ENCODE results near the gene TMSB15C.
A peak's percentile ranks its signal among the peaks of the same experiment; 100 is the strongest.
"Not testable (repeated sequence)": the region's sequence is repeated elsewhere in the genome, so short reads cannot be mapped to it uniquely, and the experiment has no call there.

Gene TMSB15C

DNA sequence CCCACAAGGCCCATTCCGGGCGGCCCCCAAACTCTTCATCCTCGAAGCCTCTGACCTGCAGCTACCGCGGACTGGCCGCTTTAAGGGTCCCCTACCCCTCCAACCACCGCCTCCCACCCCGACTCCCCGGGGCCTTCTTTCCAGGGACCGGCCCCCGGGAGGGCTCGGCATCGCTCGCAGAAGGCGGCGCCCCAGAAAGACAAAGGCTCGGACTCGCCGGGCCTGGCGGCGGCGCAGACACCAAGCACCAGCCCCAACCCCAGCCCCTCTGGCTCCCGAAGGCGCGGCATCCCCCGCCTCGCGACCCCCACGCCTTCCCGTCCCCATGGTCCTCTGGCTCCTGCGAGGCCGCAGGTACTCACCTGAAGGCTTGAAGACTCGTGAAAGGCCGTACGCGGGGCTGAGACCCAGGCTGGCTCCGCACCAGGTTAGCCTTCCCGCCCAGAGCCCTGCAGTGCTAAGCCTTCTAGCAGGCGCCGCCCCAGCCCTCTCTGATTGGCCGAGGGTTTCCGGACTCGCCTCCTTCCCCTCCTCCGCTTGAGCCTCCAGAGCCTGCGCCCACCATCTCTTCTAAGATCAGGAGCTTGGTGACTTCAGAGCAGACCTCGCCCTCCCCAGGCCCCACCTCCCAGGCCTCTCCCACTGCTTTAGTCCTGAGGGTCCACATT is at the start of gene TMSB15C:
TSS of gene TMSB15C (minus strand) at position 459 of the 668 bp plus-strand sequence.
- not testable (repeated sequence) for H3K4me1 Mint-ChIP-seq, H3K4me3 Mint-ChIP-seq, DNase-seq, H3K27me3 Mint-ChIP-seq, H3K27ac Mint-ChIP-seq, H3K36me3 Mint-ChIP-seq, H3K9me3 Mint-ChIP-seq
- ATAC-seq (replicated peaks): peak; percentile 99

DNA sequence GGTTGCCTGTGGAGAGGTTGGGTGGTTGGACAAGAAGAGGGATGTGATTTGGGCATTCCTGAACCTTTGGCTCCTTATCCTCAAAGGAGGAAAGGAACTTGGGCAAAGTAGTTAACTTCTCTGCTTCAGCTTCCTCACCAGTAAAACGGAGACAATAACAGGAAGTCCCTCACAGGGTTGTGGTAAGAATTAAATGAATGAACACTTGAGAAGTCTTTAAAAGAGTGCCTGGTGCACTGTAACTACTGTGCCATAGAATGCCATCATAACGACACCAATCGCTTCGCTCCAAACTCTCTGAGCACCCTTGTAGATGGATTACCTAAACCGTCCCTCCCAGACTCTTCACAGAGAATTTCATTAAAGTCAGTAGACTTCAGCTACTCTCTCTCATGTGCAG is 46.8 kb upstream of the TMSB15C start:
- H3K27ac Mint-ChIP-seq: peak overlapping the region; percentile 90
- peaks cover 22 to 43% of the 10 kb centered on the region in 2 donors for H3K4me1 Mint-ChIP-seq
- peaks cover 4 to 5% of the 10 kb centered on the region in 2 donors for H3K36me3 Mint-ChIP-seq
- ATAC-seq (replicated peaks) (peak; percentile 84 to 94), DNase-seq (no peak)
- no peaks in the 10 kb centered on the region for H3K9me3 Mint-ChIP-seq
- no peak overlapping the region for H3K4me3 Mint-ChIP-seq
- H3K27me3 Mint-ChIP-seq: no peaks in the 10 kb centered on the region

DNA sequence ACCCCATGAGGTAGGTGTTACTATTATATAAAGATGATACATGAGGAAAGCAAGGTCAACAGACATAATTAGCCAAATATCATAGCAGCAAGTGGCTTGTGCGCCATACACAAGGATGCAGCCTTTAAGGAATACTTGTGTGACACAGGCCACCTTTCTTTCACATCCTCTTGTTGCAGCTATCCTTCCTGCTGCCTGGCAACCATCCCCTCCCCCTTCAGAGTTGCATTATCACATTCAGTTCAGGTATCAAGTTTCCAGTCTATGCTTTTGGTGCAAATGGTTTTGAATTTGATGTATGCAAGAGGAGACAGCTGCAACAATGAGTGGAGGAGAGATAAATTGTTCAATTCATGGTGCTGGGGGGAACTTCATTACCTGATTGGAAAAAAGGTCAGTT is 42.7 kb upstream of the TMSB15C start:
- no peak for ATAC-seq (replicated peaks)
- no peaks in the 10 kb centered on the region for H3K27me3 Mint-ChIP-seq
- no peak overlapping the region for H3K4me3 Mint-ChIP-seq
- H3K27ac Mint-ChIP-seq: no peak overlapping the region
- DNase-seq: no peak
- no peaks in the 10 kb centered on the region for H3K36me3 Mint-ChIP-seq
- no peaks in the 10 kb centered on the region for H3K9me3 Mint-ChIP-seq
- peaks cover 19 to 46% of the 10 kb centered on the region in 2 donors for H3K4me1 Mint-ChIP-seq

DNA sequence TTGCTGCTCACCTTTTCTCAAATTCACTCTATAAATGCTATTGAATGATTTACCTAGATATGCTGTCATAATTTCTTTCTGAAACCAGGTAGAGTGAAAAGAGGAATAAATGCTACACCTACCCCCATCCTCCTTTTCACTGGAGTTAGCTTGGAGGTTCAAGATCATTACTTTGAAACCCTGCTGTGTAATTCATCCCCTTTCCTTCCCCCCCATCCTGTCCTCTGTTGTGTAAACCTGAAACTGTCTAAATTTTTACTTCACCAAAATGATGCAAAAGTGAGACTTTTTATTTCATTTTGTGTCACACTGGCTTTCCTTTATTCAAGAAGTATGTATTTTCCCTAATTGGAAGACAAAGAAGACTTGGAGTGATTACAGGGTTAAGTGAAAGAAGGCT is 41.7 kb upstream of the TMSB15C start:
- Mint-ChIP-seq H3K27ac (no peak overlapping the region), H3K4me3 (no peak overlapping the region), H3K9me3 (no peaks in the 10 kb centered on the region), H3K27me3 (no peaks in the 10 kb centered on the region), H3K36me3 (no peaks in the 10 kb centered on the region), H3K4me1 (peaks cover 13 to 37% of the 10 kb centered on the region in 2 donors)
- ATAC-seq (replicated peaks) (peak in 1 of 2 donors; percentile 41), DNase-seq (no peak)

DNA sequence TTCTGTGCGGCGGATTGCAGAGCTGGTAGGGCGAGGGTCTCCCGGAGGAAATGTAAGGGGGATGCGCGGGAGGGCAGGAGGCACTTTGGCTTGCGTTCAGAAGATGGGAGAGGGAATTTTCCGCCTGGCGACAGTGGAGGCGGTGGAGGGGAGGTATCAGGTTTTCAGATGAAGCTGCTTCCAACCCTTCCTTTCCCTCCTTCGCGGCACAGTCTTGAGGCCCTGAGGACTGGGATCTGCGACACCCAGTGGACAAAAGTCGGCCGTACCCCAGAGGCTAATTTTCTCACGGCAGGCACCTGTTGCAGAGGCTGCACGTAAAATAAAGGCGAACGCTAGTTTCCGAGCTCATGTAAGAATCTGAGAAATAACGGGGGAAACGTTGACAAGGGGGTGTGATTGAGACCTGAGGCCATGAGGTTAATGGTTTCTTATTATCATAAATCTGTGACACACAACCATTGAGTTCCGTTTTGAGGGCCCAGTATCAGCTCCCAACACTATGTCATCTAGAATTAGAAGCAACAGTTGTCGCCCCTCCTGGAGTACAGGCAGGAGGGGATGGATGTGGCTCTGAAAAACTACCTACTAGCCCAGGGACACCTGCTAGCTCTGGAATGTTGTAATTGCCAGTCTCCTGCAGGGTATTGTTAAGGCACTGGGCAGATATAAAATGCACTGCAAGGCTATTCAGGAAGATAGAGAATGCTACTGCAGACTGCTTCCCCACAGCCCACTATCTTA is 37.4 kb upstream of the TMSB15C start:
- Mint-ChIP-seq H3K4me3 (peak overlapping the region; percentile 86 to 93), H3K4me1 (peaks cover 12 to 38% of the 10 kb centered on the region in 2 donors), H3K9me3 (no peaks in the 10 kb centered on the region), H3K36me3 (no peaks in the 10 kb centered on the region), H3K27ac (peak overlapping the region; percentile 93), H3K27me3 (no peaks in the 10 kb centered on the region)
- DNase-seq (peak; percentile 31), ATAC-seq (replicated peaks) (peak; percentile 64 to 67)

DNA sequence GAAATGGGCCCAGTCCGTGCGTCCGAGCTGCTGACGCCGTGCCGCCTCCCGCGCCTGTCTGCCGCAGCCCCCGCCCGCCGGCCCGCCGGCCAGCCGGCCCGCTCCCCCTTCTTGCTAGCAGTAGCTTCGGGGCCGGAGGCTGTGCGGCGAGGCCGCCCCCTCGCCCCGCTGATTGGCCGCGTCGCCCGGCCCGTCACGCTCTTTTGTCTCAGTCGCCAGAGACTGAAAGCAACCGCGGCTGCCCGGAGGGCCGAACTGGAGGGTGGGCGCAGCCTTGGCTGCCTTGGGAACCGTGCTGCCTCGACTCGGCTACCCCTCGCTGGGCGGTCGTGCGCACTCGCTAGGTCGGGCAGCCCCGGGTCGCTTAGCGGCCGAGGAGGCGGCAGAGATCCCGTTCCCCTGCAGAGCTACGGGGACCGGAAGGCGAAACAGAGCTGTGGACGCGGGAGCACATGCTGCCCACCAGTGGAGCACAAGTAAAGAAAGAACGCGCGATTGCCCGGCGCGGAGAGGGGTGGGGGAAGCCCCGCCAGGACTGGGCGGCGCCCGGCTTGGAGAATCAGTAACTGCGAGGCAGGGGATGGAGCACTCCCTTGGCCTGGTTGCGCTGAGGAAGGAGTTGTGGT is 36.4 kb upstream of the TMSB15C start, which contains the start of gene ZCCHC18:
TSS of gene ZCCHC18 (plus strand) at position 198 of the 626 bp plus-strand sequence. CDS start 1,589 bp downstream, outside the sequence.
- peaks cover 5 to 29% of the 10 kb centered on the region in 2 donors for H3K4me1 Mint-ChIP-seq
- peak; percentile 43 for DNase-seq

DNA sequence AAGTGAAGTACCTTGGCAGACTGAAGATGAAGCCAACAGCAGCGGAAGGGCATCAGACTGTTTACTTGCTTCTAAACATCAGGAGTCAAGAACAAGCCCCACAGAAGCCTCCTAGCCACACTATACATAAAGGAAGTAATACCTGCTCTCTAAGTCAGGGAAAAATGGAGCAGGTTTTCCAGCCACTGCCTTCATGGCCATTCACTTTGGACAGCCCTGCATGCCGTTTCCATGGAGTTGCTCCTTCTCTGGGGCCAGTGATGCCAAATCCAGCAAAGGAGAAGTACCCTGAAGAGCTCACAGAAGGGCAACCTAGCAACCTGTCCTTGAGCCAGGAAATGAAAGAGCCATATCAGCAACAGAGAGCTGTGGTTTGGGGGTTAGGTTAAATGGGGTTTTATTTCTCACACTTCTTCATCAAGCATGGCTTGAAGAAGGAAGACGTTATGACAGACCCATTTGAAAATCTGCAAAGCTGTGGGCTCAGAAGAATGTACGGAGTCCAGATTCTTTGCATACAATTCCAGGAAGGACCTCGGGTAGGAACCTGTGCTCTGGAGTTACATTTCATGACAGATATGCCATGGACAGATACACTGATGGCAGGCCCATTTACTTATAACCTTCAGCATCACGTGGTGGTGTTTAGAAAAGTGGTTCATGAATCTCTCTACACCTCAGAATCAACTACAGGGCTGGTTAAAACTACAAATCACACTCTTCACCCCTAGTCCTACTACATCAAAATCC is 34.6 kb upstream of the TMSB15C start:
- peak; percentile 17 to 41 for ATAC-seq (replicated peaks)
- not testable (repeated sequence) for DNase-seq, H3K36me3 Mint-ChIP-seq, H3K27me3 Mint-ChIP-seq, H3K27ac Mint-ChIP-seq, H3K9me3 Mint-ChIP-seq, H3K4me3 Mint-ChIP-seq
- peaks cover 4 to 19% of the 10 kb centered on the region in 2 donors for H3K4me1 Mint-ChIP-seq

More for the DNA sequence above, 36.4 kb upstream of the TMSB15C start, which contains the start of gene ZCCHC18:
- Mint-ChIP-seq H3K4me3 (peak within 1 kb of the TSS; percentile 86 to 93), H3K27me3 (no peaks in the 10 kb centered on the region), H3K27ac (peak within 1 kb of the TSS; percentile 93), H3K36me3 (no peaks in the 10 kb centered on the region), H3K9me3 (no peaks in the 10 kb centered on the region)
- ATAC-seq (replicated peaks): peak; percentile 76 to 77

DNA sequence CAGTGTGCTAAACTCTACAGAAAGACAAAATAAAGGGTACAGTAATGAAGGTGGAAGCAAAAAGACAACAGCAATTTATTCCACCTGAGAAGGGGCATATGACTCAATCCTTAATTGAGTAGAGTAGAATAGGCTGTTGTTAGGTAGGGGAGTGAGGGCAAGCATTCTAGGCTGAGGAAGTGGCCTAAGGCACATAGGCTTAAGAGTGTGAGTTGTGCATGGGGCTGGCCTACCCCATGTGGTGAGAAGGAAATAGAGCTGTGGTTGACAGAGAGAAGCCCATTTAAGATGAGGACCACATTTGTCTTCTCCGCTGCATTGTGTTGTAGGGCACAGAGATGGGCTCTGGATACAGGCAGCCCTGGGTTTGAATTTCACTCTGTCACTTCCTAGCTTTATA is 32.9 kb upstream of the TMSB15C start:
- no peaks in the 10 kb centered on the region for H3K9me3 Mint-ChIP-seq
- no peak for ATAC-seq (replicated peaks)
- peaks cover 3 to 4% of the 10 kb centered on the region in 2 donors for H3K36me3 Mint-ChIP-seq
- no peak overlapping the region for H3K27ac Mint-ChIP-seq
- DNase-seq: no peak
- peaks cover 4 to 10% of the 10 kb centered on the region in 2 donors for H3K4me1 Mint-ChIP-seq
- no peak overlapping the region for H3K4me3 Mint-ChIP-seq
- H3K27me3 Mint-ChIP-seq: peaks cover 0 to 3% of the 10 kb centered on the region in 2 donors

DNA sequence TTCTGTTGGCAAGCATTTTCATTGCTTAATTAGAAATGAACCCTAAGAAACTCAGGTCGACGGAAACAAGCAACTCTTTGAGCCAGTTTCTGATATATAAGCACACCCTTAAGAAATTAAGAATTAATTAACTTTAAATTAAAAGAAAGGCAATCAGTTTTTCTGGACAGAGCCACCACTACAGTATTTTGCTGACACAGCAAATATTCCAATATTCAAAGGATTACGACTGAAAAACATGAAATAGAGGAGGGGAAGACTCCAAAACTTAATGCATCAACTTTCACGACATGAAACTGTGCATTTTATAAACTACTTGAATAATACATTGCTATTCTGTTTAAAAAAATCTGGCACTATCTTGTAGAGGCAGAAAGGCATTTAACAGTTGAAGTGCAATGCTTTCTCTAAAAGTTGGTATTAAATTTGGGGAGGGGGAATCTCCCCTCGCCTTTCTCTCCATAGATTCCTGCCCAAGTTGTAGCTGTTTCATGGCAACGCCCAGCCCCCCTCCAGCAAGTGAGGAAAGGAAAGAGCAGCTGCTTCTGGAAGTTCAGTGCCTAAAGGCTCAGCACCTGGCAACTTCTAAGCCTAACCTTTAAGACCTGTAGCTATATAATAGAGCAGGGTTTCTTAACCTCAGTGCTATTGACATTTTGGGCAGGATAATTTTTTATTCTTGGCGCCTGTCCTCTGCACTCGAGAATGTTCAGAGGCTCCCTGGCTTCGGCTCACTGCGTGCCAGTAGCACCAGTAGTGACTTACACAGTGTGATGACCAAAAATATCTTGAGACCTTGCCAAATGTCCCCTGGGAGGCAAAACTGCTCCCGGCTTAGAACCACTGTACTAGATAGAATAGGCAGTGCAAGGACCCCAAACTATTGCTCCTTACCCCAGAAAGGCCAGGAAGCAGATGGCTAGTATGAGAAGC is 29.6 kb upstream of the TMSB15C start:
- no peaks in the 10 kb centered on the region for H3K9me3 Mint-ChIP-seq
- peaks cover 0 to 3% of the 10 kb centered on the region in 2 donors for H3K4me1 Mint-ChIP-seq
- peaks cover 0 to 3% of the 10 kb centered on the region in 2 donors for H3K27me3 Mint-ChIP-seq
- H3K27ac Mint-ChIP-seq: no peak overlapping the region
- peaks cover 3 to 6% of the 10 kb centered on the region in 2 donors for H3K36me3 Mint-ChIP-seq
- ATAC-seq (replicated peaks): no peak
- DNase-seq: no peak
- H3K4me3 Mint-ChIP-seq: no peak overlapping the region

DNA sequence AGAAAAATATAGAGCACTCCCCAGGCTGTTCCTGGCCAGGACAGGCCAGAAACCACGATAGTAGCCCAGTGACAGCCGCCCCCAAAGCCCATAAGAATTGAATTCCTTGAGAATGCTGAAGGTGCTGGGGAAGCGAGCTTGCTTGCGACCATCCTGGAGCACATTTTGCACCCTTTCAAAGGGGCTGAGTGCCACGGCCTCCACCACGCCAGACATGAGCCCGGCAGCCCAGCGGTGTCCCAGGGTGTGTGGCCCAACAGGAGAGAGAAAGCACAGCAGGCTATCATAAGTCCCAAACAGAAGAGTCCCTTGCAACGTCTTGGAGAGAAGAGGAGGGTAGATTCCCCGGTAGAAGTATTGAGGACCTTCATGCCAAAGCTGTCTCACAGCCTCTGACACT is 28.6 kb upstream of the TMSB15C start:
- no peak for DNase-seq
- Mint-ChIP-seq H3K4me1 (peaks cover 0 to 3% of the 10 kb centered on the region in 2 donors), H3K27me3 (peaks cover 0 to 3% of the 10 kb centered on the region in 2 donors), H3K9me3 (no peaks in the 10 kb centered on the region), H3K27ac (no peak overlapping the region), H3K36me3 (peaks cover 3 to 6% of the 10 kb centered on the region in 2 donors), H3K4me3 (no peak overlapping the region)
- no peak for ATAC-seq (replicated peaks)

DNA sequence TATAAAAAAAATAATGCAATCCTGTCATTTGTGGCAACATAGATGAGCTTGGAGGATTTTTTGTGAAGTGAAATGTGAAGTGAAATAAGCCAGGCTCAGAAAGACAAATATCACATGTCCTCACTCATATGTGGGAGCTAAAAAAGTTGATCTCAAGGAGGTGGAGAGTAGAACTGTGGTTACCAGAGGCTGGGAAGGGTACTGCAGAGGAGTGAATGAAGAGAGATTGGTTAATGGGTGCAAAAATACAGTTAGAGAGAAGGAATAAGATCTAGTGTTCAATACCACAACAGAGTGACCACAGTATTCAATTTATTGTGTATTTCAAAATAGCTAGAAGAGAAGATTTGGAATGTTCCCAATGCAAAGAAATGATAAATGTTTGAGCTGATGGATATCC is 22.9 kb upstream of the TMSB15C start:
- H3K36me3 Mint-ChIP-seq: peaks cover 0 to 2% of the 10 kb centered on the region in 2 donors
- H3K27me3 Mint-ChIP-seq: peaks cover 3 to 4% of the 10 kb centered on the region in 2 donors
- peaks cover 0 to 2% of the 10 kb centered on the region in 2 donors for H3K4me1 Mint-ChIP-seq
- DNase-seq: no peak
- H3K9me3 Mint-ChIP-seq: no peaks in the 10 kb centered on the region
- no peak overlapping the region for H3K4me3 Mint-ChIP-seq
- peak in 1 of 2 donors; percentile 61 for ATAC-seq (replicated peaks)
- H3K27ac Mint-ChIP-seq: no peak overlapping the region

DNA sequence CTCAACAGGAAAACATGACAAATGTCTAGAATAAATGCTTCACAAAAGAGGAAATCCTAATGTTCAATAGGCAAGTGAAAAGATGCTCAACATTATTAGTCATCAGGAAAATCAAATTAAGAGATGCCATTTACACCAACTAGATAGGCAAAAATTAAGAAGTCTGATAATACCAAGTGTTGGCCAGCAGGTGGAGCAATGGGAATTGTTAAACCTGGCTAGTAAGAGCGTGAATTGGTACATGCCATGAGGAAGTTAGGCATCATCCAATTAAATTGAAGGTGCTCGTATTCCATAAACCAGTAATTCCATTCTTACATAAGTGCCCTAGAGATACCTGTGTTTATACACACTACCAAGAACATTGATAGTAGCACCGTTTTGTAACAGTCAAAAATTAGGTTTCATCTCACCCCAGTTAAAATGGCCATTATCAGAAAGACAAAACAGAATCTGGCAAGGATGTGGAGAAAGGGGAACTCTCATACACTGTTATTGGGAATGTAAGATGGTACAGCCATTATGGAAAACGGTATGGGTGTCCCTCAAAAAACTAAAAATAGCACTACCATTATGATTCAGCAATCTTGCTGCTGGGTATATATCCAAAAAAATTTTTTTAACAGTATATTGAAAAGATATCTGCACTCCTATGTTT is 22.2 kb upstream of the TMSB15C start:
- DNase-seq: peak; percentile 13
- H3K27me3 Mint-ChIP-seq: peaks cover 3 to 9% of the 10 kb centered on the region in 2 donors
- H3K4me3 Mint-ChIP-seq: no peak overlapping the region
- H3K27ac Mint-ChIP-seq: no peak overlapping the region
- H3K4me1 Mint-ChIP-seq: peaks cover 0 to 2% of the 10 kb centered on the region in 2 donors
- ATAC-seq (replicated peaks): peak; percentile 52 to 73
- H3K9me3 Mint-ChIP-seq: no peaks in the 10 kb centered on the region
- peaks cover 0 to 2% of the 10 kb centered on the region in 2 donors for H3K36me3 Mint-ChIP-seq

DNA sequence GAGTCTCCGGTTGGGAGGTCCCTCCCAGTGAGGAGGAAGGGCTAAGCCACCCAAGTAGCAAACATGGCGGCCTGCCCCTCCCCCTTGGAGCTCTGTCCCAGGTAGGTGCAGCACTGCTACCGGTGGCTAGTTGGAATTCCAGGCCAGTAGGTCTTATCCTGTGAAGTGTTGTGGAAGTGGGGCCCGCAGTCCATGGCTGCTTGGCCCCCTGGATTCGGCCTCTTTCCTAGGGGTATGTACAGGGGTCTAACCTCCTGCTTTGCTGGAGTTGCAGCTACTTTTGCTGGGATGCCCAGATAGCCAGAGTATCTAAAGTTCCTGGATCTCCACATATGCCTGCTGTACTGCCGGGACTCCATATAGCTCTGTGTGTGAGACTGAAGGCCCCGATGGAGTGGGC is 9.9 kb upstream of the TMSB15C start:
- no peak overlapping the region for H3K27ac Mint-ChIP-seq
- H3K4me1 Mint-ChIP-seq: no peaks in the 10 kb centered on the region
- ATAC-seq (replicated peaks) (no peak), DNase-seq (no peak)
- no peaks in the 10 kb centered on the region for H3K36me3 Mint-ChIP-seq
- peaks cover 0 to 12% of the 10 kb centered on the region in 2 donors for H3K27me3 Mint-ChIP-seq
- no peak overlapping the region for H3K4me3 Mint-ChIP-seq
- no peaks in the 10 kb centered on the region for H3K9me3 Mint-ChIP-seq

Data from stimulated activated naive B cell treated with anti-CD40 and anti-IgM and Interleukin-4, amounts not matched to agents 10 μg/mL and 1 μg/mL and 100 μg/mL, for 72 hours (primary cell).